ENCODE measurements around the gene SLC35A3.

The SLC35A3 gene

GRCh38 chr1:100053727-100054126, 83.9 kb downstream of the SLC35A3 start:
- TF ChIP-seq CTCF (IDR thresholded peaks at IDR 0.05) = no peak
- Histone ChIP-seq H3K9me3 (no peaks in the 10 kb centered on the region), H3K36me3 (peaks cover 12% of the 10 kb centered on the region), H3K4me3 (ENCODE audit: low read depth in 1 of 2, low read length in 1 of 2) (no peak overlapping the region), H3K4me1 (ENCODE audit: control insufficient read depth in 1 of 2, insufficient read depth in 1 of 2, low read depth in 1 of 2, low read length in 1 of 2) (peaks cover 34 to 37% of the 10 kb centered on the region in 2 experiments), H3K27me3 (no peaks in the 10 kb centered on the region), H3K27ac (no peak overlapping the region)

DNA sequence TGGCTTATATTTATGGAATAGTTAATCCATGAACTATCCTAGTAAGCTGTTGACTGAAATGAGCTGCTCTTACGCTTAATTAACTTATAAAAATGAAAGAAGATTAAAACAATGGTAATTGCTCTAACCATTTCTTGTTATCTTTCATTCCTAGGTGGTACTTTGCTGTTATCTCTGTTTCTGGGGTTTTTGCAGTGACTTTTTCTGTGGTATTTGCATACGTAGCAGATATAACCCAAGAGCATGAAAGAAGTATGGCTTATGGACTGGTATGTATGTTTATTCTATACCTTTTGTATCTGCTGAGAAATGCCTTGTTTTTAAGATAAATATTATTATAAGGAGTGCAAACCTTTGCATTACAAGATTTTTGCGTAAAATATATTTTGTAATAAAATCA, 91.9 kb downstream of the SLC35A3 start:
- Histone ChIP-seq H3K4me1 (ENCODE audit: control insufficient read depth in 1 of 2, insufficient read depth in 1 of 2, low read depth in 1 of 2, low read length in 1 of 2) (peaks cover 0 to 3% of the 10 kb centered on the region in 2 experiments), H3K4me3 (ENCODE audit: low read depth in 1 of 2, low read length in 1 of 2) (no peak overlapping the region), H3K27ac (no peak overlapping the region), H3K9me3 (no peaks in the 10 kb centered on the region), H3K27me3 (no peaks in the 10 kb centered on the region), H3K36me3 (peaks cover 66% of the 10 kb centered on the region)
- TF ChIP-seq CTCF (IDR thresholded peaks at IDR 0.05) = no peak

DNA sequence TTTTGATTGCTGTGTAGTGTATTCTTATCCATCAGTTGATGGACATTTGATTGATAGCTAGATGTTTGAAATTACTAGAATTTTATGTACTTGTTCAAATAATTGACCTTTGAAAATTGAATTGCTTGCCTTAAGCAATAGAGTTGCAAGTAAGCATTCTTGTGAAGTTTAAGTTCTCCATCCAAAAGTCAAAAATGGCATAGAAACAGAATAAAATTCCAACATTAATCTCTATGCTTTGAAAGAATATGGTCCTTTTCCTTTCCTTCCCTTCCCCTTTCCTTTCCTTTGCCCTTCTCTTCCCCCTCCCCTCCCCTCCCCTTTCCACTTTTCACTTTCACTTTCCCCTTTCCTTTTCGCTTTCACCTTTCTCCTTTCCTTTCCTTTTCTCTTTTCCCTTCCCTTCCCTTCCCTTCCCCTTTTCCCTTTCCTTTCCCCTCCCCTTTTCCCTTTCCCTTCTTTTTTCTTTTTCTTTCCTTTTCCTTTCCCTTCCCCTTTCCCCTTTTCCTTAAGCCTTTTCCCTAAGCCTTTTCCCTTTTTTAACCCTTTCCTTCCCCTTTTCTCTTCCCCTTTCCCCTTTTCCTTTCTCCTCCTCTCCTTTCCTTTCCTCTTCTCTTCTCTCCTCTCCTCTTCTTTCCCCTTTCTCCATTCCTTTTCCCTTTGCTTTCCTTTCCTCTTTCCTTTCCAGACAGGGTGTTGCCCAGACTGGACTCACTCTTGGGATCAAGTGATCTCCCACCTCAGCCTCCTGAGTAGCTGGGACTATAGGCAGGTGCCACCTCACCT, 95.6 kb downstream of the SLC35A3 start:
- TF ChIP-seq CTCF (IDR thresholded peaks at IDR 0.05) = no peak
- H3K27ac ChIP-seq = peak overlapping the region; percentile 40
- H3K9me3 ChIP-seq = no peaks in the 10 kb centered on the region
- H3K4me1 ChIP-seq (ENCODE audit: control insufficient read depth in 1 of 2, insufficient read depth in 1 of 2, low read depth in 1 of 2, low read length in 1 of 2) = peaks cover 0 to 3% of the 10 kb centered on the region in 2 experiments
- H3K4me3 ChIP-seq (ENCODE audit: low read depth in 1 of 2, low read length in 1 of 2) = no peak overlapping the region
- H3K36me3 ChIP-seq = peaks cover 70% of the 10 kb centered on the region
- no peaks in the 10 kb centered on the region for H3K27me3 ChIP-seq

- Histone ChIP-seq H3K9me3 (no peaks in the 10 kb centered on the region), H3K4me3 (ENCODE audit: low read depth in 1 of 2, low read length in 1 of 2) (no peak overlapping the region), H3K27ac (no peak overlapping the region), H3K4me1 (ENCODE audit: control insufficient read depth in 1 of 2, insufficient read depth in 1 of 2, low read depth in 1 of 2, low read length in 1 of 2) (peaks cover 0 to 3% of the 10 kb centered on the region in 2 experiments), H3K27me3 (no peaks in the 10 kb centered on the region), H3K36me3 (peaks cover 70% of the 10 kb centered on the region)
- no peak for TF ChIP-seq CTCF (IDR thresholded peaks at IDR 0.05)
Observed at GRCh38 chr1:100065969-100066227, 96.1 kb downstream of the SLC35A3 start.

GRCh38 chr1:100070201-100070939, 100.6 kb downstream of the SLC35A3 start:
- H3K27me3 ChIP-seq = no peaks in the 10 kb centered on the region
- TF ChIP-seq CTCF (IDR thresholded peaks at IDR 0.05) = no peak
- no peaks in the 10 kb centered on the region for H3K9me3 ChIP-seq
- no peak overlapping the region for H3K27ac ChIP-seq
- H3K4me3 ChIP-seq (ENCODE audit: low read depth in 1 of 2, low read length in 1 of 2) = no peak overlapping the region
- H3K4me1 ChIP-seq (ENCODE audit: control insufficient read depth in 1 of 2, insufficient read depth in 1 of 2, low read depth in 1 of 2, low read length in 1 of 2) = peaks cover 0 to 2% of the 10 kb centered on the region in 2 experiments
- H3K36me3 ChIP-seq = peaks cover 76% of the 10 kb centered on the region
